Panc1 (cell line): ENCODE data around the gene MPPE1. TPM values are rescaled to one million over a fixed set of nuclear protein-coding genes. Genes with fewer than 3 reads are reported as not detected.

Experiments used
- ATAC-seq: fragments of 200-7000 bp; cut with Tn5 transposase; 2 replicates; pipeline ENCODE4 v1.9.1; 2020; ENCODE audit warnings: mild to moderate bottlenecking, moderate library complexity
- BruUV-seq: library from RNA; stranded (reverse); fragments of 400-500 nt; replicated peaks from 2 replicates; lab custom pipeline; 2021; lab: Mats Ljungman, UMichigan
- CTCF ChIA-PET: fragments of 300-600 bp; sonication (Branson Sonifier 250); formaldehyde crosslinking; loops from one replicate; lab custom pipeline; 2022; ENCODE audit warnings: antibody characterized with exemption; lab: Charles Lee
- POLR2A ChIA-PET: fragments of 300-600 bp; sonication (Branson Sonifier 250); formaldehyde crosslinking; loops from one replicate; lab custom pipeline; 2022; ENCODE audit warnings: antibody characterized with exemption; lab: Charles Lee
- DNase-seq: peaks from one replicate; pipeline ENCODE4 v3.0.0-alpha.2; 2010; ENCODE audit warnings: low read depth, low spot score
- H3K27ac ChIP-seq: 2 replicates; pipeline ENCODE4 v1.5.1; 2011; ENCODE audit warnings: mild to moderate bottlenecking, low read length, inconsistent platforms
- H3K27me3 ChIP-seq: fragments of 200-500 bp; sonication (Bioruptor generic); 2 replicates; pipeline ENCODE4 v1.6.0; 2014; ENCODE audit warnings: low read length, inconsistent platforms; ENCODE audit not compliant: control insufficient read depth, insufficient read depth
- H3K36me3 ChIP-seq: fragments of 200-500 bp; sonication (Bioruptor generic); 2 replicates; pipeline ENCODE4 v1.5.1; 2014; ENCODE audit warnings: inconsistent platforms, mild to moderate bottlenecking, low read length, moderate library complexity; ENCODE audit not compliant: control insufficient read depth, insufficient read depth
- H3K4me1 ChIP-seq: 2 replicates; pipeline ENCODE4 v1.5.1; 2011; ENCODE audit warnings: inconsistent platforms, mild to moderate bottlenecking, low read length, moderate library complexity; ENCODE audit not compliant: control insufficient read depth, insufficient read depth
- H3K4me3 ChIP-seq, 2 experiments: 2 replicates each; pipeline ENCODE4 v1.5.1; 2011 to 2012; ENCODE audit warnings: low read depth in 2 of 2, low read length in 2 of 2, mild to moderate bottlenecking in 2 of 2, inconsistent platforms in 1 of 2, moderate library complexity in 1 of 2
- H3K9me3 ChIP-seq: fragments of 200-500 bp; sonication (Bioruptor generic); 2 replicates; pipeline ENCODE4 v1.5.1; 2014; ENCODE audit warnings: low read depth, mild to moderate bottlenecking, inconsistent platforms, low read length, moderate library complexity; ENCODE audit not compliant: control insufficient read depth, insufficient read depth
- POLR2AphosphoS5 ChIP-seq: IDR thresholded peaks from 2 replicates; pipeline ENCODE4 v1.6.1; 2012; ENCODE audit warnings: mild to moderate bottlenecking, low read depth, low read length, moderate library complexity
- REST ChIP-seq, 2 experiments: IDR thresholded peaks; 2 replicates each; pipeline ENCODE4 v1.6.1; 2011 to 2012; ENCODE audit warnings: low read depth in 2 of 2, control low read depth in 1 of 2, low read length in 1 of 2, mild to moderate bottlenecking in 1 of 2, moderate library complexity in 1 of 2; ENCODE audit not compliant: insufficient read depth in 1 of 2
- SIN3A ChIP-seq: IDR thresholded peaks from 2 replicates; pipeline ENCODE4 v1.6.1; 2012; ENCODE audit warnings: low read depth, mild to moderate bottlenecking, low read length, moderate library complexity, borderline replicate concordance; ENCODE audit not compliant: insufficient read depth
- TCF7L2 ChIP-seq: IDR thresholded peaks from 2 replicates; pipeline ENCODE4 v1.6.1; 2011; ENCODE audit warnings: mild to moderate bottlenecking, low read depth, low read length, inconsistent platforms
- in situ Hi-C: cut with HindIII; loops from 2 replicates; pipeline ENCODE4 v1.10.0; 2016; ENCODE audit warnings: low sequenced_read_pairs, low pct_unique_long_range_greater_than_20kb
- intact Hi-C: fragments of 100-400 bp; cut with micrococcal nuclease; formaldehyde crosslinking; loops from one replicate; pipeline ENCODE4 v1.10.0; 2022; ENCODE audit not compliant: unreplicated experiment
- total RNA-seq: library from RNA; stranded (reverse); gene quantifications from one replicate; pipeline ENCODE4 v1.2.1, GENCODE V29; 2021; ENCODE audit not compliant: unreplicated experiment
- TF ChIP-seq, protein P1 (sequence below): fragments of 450-650 bp; IDR thresholded peaks from 2 replicates; pipeline ENCODE4 v1.5.1; 2017; ENCODE audit warnings: mild to moderate bottlenecking

MPPE1 gene
- total RNA-seq, 1 experiment from 2014 or later = 37.1 TPM

DNA sequence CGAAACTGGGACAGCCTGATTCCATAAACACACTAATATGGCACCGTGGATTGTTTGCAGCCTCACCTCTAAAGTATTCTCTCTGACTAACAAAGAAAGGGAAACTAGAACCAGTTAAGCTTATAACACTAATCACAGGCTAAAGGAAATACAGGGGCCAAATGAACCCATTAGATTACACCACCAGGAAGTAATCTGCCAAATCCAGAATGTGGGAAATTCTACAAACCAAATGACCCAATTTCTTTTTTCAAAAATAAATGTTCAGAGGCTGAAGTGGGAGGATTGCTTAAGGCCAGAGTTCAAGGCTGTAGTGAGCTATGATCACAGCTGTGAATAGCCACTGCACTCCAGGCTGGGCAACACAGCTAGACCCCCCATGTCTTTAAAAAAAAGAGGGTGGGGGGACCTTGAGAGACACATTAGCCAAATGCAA lies 1.5 kb upstream of the MPPE1 start:
- ChIA-PET POLR2A (interaction anchor here (0.6 kb wide), 1 partner anchor 71 kb away, joined by 3 read pairs; no protein-coding TSS in a partner anchor), CTCF (no interaction called here)
- Histone ChIP-seq H3K4me3 (peak overlapping the region; percentile 77 to 78; a peak in 2 of 4 replicates), H3K9me3 (no peaks in the 10 kb centered on the region), H3K27ac (peak overlapping the region; percentile 63; the same call in 1 of the 2 replicates), H3K27me3 (no peaks in the 10 kb centered on the region), H3K4me1 (peaks cover 6% of the 10 kb centered on the region; the same call in 1 of the 2 replicates), H3K36me3 (peaks cover 5% of the 10 kb centered on the region)
- DNase-seq (no peak), ATAC-seq (no peak)
- no TSS peak for BruUV-seq
- TF ChIP-seq REST (IDR thresholded peaks at IDR 0.05; ENCODE audit: insufficient read depth in 1 of 2, low read depth in 2 of 2, low read length in 1 of 2) (no peak), POLR2AphosphoS5 (no peak), TCF7L2 (no peak), SIN3A (no peak)
- TF ChIP-seq, protein P1, sequence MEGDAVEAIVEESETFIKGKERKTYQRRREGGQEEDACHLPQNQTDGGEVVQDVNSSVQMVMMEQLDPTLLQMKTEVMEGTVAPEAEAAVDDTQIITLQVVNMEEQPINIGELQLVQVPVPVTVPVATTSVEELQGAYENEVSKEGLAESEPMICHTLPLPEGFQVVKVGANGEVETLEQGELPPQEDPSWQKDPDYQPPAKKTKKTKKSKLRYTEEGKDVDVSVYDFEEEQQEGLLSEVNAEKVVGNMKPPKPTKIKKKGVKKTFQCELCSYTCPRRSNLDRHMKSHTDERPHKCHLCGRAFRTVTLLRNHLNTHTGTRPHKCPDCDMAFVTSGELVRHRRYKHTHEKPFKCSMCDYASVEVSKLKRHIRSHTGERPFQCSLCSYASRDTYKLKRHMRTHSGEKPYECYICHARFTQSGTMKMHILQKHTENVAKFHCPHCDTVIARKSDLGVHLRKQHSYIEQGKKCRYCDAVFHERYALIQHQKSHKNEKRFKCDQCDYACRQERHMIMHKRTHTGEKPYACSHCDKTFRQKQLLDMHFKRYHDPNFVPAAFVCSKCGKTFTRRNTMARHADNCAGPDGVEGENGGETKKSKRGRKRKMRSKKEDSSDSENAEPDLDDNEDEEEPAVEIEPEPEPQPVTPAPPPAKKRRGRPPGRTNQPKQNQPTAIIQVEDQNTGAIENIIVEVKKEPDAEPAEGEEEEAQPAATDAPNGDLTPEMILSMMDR = no peak
- in situ Hi-C loops = loop anchor here (25.0 kb wide), 1 partner anchor 103 kb away; no protein-coding TSS in a partner anchor
- intact Hi-C loops = no loop called here

- ChIA-PET POLR2A (no interaction called here), CTCF (no interaction called here)
- in situ Hi-C loops (loop anchor here (25.0 kb wide), 1 partner anchor 103 kb away; no protein-coding TSS in a partner anchor), intact Hi-C loops (no loop called here)
- ATAC-seq = peak; percentile 62; the same call in 1 of the 2 replicates
- TF ChIP-seq TCF7L2 (no peak), POLR2AphosphoS5 (no peak), SIN3A (no peak), REST (IDR thresholded peaks at IDR 0.05; ENCODE audit: insufficient read depth in 1 of 2, low read depth in 2 of 2, low read length in 1 of 2) (no peak)
- TF ChIP-seq, protein P1 = no peak
- Histone ChIP-seq H3K27me3 (no peaks in the 10 kb centered on the region), H3K4me3 (peak overlapping the region; percentile 77 to 78), H3K36me3 (peaks cover 5% of the 10 kb centered on the region), H3K9me3 (no peaks in the 10 kb centered on the region), H3K27ac (peak overlapping the region; percentile 63), H3K4me1 (peaks cover 6% of the 10 kb centered on the region; the same call in 1 of the 2 replicates)
- no TSS peak for BruUV-seq
- DNase-seq = no peak
These were observed 941 bp upstream of the MPPE1 start for GRCh38 chr18:11909061-11909455.
